ENCODE data around the gene TM6SF1. TPM values are rescaled to one million over a fixed set of nuclear protein-coding genes. Genes with fewer than 3 reads are reported as not detected.
A peak's percentile ranks its signal among the peaks of the same experiment; 100 is the strongest.

The TM6SF1 gene
- 1 to 10 TPM; 2.0 to 3.5 (median 2.4) TPM for total RNA-seq

DNA sequence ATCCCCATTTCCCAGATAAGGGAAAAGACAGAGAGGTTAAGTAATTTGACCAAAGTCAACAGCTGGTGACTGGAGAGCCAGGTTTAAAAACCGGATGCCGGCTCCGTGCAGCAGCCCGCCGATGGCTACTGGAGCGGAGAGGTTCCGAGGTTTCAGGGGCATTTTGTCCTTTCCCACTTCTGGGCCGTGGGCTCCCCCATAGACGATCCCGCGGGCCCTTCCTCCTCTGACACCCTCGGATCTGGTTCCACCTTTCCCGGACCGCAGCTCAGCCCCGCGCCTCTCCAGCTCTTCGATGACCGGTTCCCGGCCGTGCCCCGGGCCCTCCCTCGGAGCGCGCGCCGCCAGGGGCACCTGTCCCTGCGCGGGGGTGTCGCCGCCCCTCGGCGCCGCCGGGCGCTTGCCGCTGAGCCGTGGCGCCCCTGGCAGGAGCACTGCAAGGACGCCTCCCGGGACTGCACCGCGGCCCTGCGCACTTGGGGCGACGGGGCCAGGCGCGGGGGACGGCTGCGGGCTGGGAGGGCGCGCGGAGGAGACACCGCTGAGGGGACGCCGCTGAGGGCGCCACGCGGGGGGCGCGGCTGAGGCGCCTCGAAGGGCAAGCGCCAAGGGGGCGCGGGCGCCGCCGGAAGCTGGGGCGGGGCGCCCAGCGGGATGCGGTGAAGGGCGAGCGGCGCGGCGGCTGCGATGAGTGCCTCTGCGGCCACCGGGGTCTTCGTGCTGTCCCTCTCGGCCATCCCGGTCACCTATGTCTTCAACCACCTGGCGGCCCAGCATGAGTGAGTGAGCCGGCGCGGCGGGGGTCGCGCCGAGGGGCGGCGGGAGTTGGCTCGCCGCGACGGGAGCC, at the start of gene TM6SF1:
TSS of gene TM6SF1 (plus strand) at position 652 of the 847 bp plus-strand sequence. CDS start at position 688, 36 bp downstream.
- intact Hi-C loops (cut with DNase I; ENCODE audit: low total_unique reads): no loop called here
- TF ChIP-seq POLR2A (IDR thresholded peaks at IDR 0.05): no peak
- TF ChIP-seq, protein P1, sequence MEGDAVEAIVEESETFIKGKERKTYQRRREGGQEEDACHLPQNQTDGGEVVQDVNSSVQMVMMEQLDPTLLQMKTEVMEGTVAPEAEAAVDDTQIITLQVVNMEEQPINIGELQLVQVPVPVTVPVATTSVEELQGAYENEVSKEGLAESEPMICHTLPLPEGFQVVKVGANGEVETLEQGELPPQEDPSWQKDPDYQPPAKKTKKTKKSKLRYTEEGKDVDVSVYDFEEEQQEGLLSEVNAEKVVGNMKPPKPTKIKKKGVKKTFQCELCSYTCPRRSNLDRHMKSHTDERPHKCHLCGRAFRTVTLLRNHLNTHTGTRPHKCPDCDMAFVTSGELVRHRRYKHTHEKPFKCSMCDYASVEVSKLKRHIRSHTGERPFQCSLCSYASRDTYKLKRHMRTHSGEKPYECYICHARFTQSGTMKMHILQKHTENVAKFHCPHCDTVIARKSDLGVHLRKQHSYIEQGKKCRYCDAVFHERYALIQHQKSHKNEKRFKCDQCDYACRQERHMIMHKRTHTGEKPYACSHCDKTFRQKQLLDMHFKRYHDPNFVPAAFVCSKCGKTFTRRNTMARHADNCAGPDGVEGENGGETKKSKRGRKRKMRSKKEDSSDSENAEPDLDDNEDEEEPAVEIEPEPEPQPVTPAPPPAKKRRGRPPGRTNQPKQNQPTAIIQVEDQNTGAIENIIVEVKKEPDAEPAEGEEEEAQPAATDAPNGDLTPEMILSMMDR (IDR thresholded peaks at IDR 0.05): no peak
- no peak for DNase-seq (ENCODE audit: low spot score in 2 of 2)
- H3K4me3 ChIP-seq (ENCODE audit: low read depth, poor library complexity, severe bottlenecking): peak within 1 kb of the TSS; percentile 20
- 0 to 3% methylated on average over 25 to 29 of the region's 97 CpGs for WGBS, 2 donors

DNA sequence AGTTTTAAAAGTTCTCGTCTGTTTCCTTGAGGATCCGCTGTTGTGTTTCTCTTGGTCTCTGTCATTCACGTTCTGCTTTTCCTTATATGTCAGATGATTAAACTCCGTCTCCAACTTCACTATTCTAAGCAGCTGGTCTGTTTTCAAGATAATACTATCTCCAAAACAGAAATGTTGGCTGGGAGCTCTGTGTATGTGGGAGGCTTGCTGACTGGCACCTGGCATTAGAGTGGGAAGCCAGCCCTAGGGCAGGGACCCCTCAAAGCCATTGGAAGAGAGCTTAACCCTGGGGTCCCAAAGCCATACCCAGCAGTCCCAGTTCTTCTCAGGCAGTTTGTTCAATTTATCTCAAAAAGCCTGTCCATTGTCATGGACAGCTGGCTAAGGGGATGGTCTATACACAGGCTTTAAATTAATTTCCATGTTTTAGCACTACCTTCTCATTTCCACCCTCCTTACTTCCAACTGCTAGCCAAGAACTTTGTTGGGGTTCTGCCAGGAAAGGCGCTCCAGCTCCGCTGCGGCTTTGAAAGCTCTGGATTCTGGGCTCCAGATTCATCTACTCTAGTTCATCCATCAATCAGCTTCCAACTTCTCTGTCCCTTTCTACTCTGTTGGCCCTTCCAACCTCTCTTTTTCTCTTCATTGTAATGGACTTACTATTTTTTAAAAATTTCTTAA, 49.6 kb upstream of the TM6SF1 start:
- H3K4me3 ChIP-seq (ENCODE audit: low read depth, poor library complexity, severe bottlenecking): no peak overlapping the region
- DNase-seq (ENCODE audit: low spot score in 2 of 2): no peak
- intact Hi-C loops (cut with DNase I; ENCODE audit: low total_unique reads): no loop called here
- TF ChIP-seq, protein P1 (IDR thresholded peaks at IDR 0.05): no peak
- no peak for TF ChIP-seq POLR2A (IDR thresholded peaks at IDR 0.05)
- 68 to 74% methylated on average over 7 of the region's 7 CpGs for WGBS, 2 donors

- intact Hi-C loops (cut with DNase I; ENCODE audit: low total_unique reads): no loop called here
- WGBS, 2 donors: 29 to 30% methylated on average over 2 of the region's 2 CpGs
- no peak for TF ChIP-seq POLR2A (IDR thresholded peaks at IDR 0.05)
- TF ChIP-seq, protein P1 (IDR thresholded peaks at IDR 0.05): no peak
- no peak overlapping the region for H3K4me3 ChIP-seq (ENCODE audit: low read depth, poor library complexity, severe bottlenecking)
- no peak for DNase-seq (ENCODE audit: low spot score in 2 of 2)
These were observed 45.8 kb upstream of the TM6SF1 start for GRCh38 chr15:83061680-83062079.

GRCh38 chr15:83062768-83063180, 44.7 kb upstream of the TM6SF1 start:
- H3K4me3 ChIP-seq (ENCODE audit: low read depth, poor library complexity, severe bottlenecking): no peak overlapping the region
- no peak for DNase-seq (ENCODE audit: low spot score in 2 of 2)
- TF ChIP-seq, protein P1 (IDR thresholded peaks at IDR 0.05): no peak
- TF ChIP-seq POLR2A (IDR thresholded peaks at IDR 0.05): no peak
- intact Hi-C loops (cut with DNase I; ENCODE audit: low total_unique reads): no loop called here
- 50 to 58% methylated on average over 3 of the region's 3 CpGs for WGBS, 2 donors

DNA sequence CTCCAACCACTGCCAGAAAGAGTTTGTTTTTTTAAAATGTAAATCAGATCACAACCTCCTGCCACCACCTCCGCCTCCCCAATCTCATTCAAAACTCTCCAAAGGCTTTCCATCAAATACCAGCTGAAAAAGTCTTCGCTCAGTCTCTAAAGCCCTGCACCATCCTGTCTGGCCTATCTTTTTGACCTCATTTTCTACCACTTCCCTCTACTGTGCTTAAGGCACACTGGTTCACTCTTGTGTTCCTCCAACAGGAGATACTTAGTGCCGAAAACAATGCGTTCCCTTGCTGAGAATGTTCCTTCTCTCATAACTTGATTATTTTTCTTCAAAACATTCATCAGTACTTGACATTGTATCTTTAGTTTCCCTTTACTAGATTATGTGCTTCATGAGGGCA, 43.9 kb upstream of the TM6SF1 start:
- DNase-seq (ENCODE audit: low spot score in 2 of 2): no peak
- 89 to 93% methylated on average over 4 of the region's 4 CpGs for WGBS, 2 donors
- no peak overlapping the region for H3K4me3 ChIP-seq (ENCODE audit: low read depth, poor library complexity, severe bottlenecking)
- intact Hi-C loops (cut with DNase I; ENCODE audit: low total_unique reads): no loop called here
- TF ChIP-seq POLR2A (IDR thresholded peaks at IDR 0.05): no peak
- TF ChIP-seq, protein P1 (IDR thresholded peaks at IDR 0.05): no peak

Data from lower leg skin (tissue), 4 donors.